Regular cardiac myocyte (primary cell): ENCODE measurements around the gene OR2J1. TPM values are rescaled to one million over a fixed set of nuclear protein-coding genes. Genes with fewer than 3 reads are reported as not detected.

ENCODE experiments used
- total RNA-seq: library from RNA; depleted of rRNA; stranded (reverse); fragments of >200 nt; gene quantifications from 2 replicates; pipeline ENCODE4 v1.2.3, GENCODE V29; 2014

Gene OR2J1
- total RNA-seq = not detected in 2 replicates

DNA sequence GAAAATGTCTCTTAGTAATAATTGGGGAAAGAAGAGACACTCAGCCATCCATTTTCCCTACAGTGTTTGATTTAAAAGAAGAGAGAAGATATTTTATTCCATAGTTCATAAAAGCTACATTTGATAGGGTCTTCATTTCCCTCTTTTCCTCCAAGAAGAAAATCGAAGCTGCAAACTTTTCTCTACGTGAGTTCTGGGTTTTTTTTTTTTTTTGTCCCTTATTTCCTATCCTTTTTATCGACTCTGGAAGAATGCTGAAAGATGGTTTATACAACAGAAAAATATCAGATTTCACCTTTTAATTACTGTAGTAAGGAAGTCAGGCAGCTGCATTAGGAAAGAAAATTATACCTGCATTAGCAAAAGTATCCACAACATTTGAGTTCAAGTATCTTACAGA is at the start of gene OR2J1:
Gene OR2J1 (plus strand): TSS at position 301 of the 400 bp plus-strand sequence. CDS start 1,453 bp downstream, outside the sequence.

DNA sequence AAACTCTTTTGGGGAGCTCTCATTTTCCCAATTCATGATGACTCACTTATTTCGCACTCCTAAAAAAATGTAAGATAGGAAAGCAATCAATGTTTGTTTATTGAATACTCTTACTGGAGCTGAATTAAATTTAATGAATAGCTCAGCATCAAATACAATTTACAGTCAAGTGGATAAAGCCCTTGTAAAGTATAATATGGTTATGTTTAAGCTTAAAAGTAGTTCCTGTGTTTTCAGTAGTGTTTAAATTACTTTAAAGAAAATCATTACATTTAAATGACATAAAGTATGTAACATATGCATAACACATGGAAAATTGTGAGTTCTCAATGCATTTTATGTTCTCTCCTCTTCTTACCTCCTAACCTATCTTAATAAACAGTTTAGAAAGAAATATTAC is 12.1 kb upstream of the OR2J1 start, which contains the start of gene OR2B3:
Gene OR2B3 (minus strand): TSS at position 101 of the 400 bp plus-strand sequence. CDS start 65 bp downstream, at position 36.

GRCh38 chr6:29107758-29108157 is 8.5 kb downstream of the OR2J1 start, which contains the start of gene OR2J3:
Gene OR2J3 (plus strand): TSS chr6:29108058. CDS start chr6:29111891, 3,833 bp downstream.

Other genes starting within 250 kb of the OR2J1 start
- 47.0 and 50.2 TPM in 2 replicates for gene TRIM27, start 175.5 kb upstream of the OR2J1 start, total RNA-seq
- 0.96 and 2.3 TPM in 2 replicates for gene ZNF311, start 94.2 kb upstream of the OR2J1 start, total RNA-seq
- gene OR2W1, start 54.3 kb upstream of the OR2J1 start, total RNA-seq = not detected in 2 replicates
- not detected in 2 replicates for gene OR2B3, start 12.2 kb upstream of the OR2J1 start, total RNA-seq
- not detected in 2 replicates for gene OR2J3, start 8.6 kb downstream of the OR2J1 start, total RNA-seq
- not detected in 2 replicates for gene OR2J2, start 71.4 kb downstream of the OR2J1 start, total RNA-seq
- gene OR14J1, start 202.2 kb downstream of the OR2J1 start, total RNA-seq = not detected in 2 replicates